Left renal pelvis (tissue), 4 donors: ENCODE data around the gene LARGE1. TPM values are rescaled to one million over a fixed set of nuclear protein-coding genes. Genes with fewer than 3 reads are reported as not detected.

Experiments
- DNase-seq, 4 donors: peaks; one replicate each; pipeline ENCODE4 v3.0.0-alpha.2; 2013; ENCODE audit warnings: low read depth in 4 of 4, low spot score in 3 of 4
- polyA plus RNA-seq, 4 donors: library from polyadenylated mRNA; unstranded; fragments of 120-200 nt; gene quantifications; one replicate each; pipeline ENCODE4 v1.2.1, GENCODE V29; 2013; ENCODE audit not compliant: insufficient read length in 4 of 4

LARGE1 gene
- polyA plus RNA-seq, 4 donors, result 25.9 to 29.2 (median 27.4) TPM

DNA sequence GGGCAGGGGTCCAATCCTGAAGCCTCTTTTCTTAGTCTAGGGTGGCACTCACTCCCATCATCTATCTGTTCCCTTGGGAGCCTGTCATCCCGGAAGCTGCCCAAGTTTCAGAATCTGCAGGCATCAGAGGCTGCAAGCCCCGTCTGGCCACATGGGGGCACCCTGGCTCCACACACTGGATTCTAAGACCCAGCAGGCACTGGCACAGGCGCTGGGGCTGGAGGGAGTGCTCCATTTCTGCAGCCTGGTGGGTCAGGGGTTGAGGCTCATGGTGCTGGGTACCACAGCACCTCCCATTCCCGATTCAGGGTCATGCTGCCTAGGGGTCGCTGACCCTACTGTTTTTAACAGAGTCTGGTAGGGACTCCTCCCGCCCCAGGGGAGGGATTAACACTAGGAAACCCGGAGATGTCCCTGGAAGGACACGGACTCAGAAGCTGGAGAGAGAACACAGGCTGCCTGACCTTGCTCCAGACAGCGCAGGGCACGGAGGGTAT is 618.2 kb downstream of the LARGE1 start:
- DNase-seq, result peak; percentile 51 to 60 (median 52)

DNA sequence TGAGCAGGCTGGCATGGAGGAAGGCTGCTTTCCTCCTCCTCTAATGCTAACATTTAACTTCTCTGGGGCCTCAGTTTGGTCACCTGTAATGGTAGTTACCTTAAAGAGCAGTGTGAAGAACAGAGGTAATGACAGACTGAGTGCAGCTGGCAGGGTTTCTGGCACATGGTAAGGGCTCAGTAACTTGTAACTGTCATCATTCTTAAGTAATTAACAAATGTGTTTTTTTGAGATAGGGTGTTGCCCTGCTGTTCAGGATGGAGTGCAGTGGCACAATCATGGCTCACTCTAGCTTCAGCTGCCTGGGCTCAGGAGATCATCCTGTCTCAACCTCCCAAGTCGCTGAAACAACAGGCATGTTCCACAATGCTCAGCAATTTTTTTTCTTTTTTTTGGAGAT is 620.1 kb downstream of the LARGE1 start:
- DNase-seq, result no peak

DNA sequence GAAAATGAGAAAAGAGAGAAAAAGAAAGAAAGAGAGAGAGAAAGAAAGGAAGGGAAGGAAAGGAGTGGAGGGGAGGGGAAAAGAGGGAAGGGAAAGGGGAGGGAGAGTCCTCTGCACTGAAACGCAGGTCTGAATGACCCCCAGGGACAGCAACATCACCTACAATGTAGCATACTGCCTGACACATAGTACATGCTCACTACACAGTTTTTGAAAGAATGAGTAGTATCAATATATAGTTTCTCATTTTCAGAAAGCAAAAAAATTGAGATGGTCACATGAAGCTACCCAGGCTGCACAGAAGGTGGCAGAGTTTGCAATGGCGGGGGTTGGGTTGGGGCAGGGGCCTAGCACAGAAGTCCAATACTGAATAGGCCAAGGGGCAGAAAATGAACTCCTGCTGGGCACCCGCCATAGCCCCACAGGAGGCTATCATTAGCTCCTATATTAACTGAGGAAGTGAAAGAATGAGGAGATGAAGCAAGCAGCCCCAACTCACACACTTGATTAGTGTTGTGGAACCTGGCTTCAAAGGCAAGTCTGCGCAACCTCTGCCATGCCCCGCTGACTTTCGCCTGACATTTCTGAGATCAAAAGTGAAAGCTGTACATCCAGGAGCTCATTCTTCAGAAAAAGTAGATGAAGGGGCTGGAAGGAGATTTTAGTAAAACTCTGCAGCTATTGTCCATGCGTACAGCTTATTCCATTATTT is 620.9 kb downstream of the LARGE1 start:
- peak in 3 of 4 donors; percentile 28 to 57 (median 46) for DNase-seq

DNA sequence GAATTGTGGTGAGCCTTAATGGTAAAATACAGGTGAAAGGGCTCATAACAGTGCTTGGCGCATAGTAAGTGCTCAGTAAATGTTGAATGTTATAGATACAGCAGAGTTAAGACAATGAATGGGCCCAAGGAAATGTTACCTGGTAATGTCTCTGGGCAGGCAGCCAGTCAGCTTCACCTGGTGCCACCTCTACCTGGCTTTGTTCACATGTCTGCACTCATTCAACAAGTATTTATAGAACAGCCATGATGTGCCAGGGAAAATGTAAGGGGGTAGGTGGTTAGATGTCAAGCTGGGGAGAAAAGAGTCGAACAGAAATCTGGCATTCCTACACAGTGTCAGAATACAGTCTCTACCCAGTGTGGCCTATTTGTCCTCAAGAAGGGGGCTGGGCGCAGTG is 623.3 kb downstream of the LARGE1 start:
- no peak for DNase-seq

DNA sequence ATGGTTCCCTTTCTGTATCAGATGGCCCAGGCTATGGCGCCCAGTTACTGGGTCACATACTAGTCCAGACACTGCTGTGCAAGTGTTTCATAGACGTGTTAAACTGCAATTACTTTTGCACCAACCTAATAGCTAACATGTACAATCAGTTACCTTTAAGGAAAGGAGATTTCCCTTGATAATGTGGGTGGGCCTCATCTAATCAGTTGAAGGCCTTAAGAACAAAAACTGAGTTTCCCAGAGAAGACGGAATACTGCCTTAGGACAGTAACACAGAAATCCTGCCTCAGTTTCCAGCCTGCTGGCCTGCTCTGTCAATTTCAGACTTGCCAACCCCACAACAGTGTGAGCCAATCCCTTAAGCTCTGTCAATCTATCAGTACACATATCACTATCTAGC is 632.2 kb downstream of the LARGE1 start:
- DNase-seq, result no peak

DNA sequence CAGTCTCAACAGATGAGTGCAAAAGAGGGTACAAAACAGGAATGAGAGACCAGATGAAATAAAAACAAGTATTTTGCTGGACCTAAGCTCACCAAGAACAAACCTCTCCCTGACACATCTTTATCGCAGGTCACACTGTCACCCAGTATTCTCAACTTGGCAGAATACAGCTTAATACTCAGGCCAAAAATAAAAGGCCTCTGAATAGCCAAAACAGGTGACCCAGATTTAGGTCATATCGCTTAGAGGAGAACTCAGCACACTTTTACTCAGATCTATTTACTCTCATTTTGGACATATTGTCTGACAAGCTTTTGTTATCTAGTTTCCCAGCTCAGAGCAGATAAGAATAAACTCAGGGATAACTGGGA is 645.2 kb downstream of the LARGE1 start:
- no peak for DNase-seq

DNA sequence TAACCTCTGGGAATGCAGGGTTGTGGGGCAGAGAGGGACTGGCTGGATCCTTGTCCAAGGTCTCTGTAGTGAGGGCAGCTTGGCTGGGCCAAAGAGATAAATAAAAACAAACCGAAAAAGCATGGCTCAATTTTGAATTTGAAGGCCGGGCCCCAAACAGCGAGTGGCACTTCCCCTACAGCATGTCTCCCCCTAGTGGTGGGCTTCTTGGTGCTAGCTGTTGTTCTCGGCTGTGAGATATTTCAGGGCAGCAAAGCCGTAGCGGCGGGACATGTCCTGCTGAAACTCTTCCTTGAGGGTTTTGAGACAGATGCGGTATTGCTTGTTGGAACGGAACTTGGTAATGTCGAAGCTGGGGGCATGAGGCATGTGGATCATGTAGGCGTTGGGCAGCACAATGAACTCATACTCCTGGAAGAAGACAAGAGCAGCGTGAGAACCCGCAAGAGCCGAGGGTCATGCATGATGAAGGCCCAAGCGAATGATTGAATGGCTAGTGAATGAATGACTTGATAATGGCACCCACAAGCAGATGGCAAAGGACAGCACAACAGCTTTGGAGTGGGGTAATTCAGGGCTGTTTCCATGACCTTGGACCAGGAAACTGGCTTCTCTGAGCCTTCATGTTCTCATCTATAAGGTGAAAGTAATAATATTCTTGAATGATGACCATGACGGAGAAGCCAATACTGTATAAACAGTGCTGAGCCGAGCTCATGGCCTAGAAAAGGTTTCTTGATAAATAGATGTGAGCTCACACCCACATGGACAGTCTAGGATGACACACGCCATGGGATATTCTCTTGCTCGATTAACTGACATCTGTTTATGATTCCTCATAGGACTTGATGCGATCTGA is 645.8 kb downstream of the LARGE1 start:
- no peak for DNase-seq

DNA sequence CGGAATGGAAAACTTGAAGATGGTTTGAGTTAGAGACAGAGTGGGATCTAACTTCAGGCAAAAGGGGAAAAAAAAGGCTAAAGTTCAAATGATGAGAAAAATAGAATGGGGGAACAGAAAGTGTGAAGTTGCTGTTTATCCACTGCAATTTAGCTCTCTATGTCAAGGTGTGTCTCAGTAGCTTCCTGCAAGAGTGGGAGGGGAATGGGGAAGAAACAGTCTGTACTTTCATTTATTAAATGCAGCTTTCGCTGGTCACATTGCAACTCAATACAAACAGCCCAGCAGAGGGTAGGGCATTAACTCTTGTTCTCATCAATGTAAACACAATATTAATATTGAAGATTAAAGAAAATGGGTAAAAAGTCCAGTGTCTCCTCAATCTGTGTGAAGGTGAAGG is 647.4 kb downstream of the LARGE1 start:
- no peak for DNase-seq

DNA sequence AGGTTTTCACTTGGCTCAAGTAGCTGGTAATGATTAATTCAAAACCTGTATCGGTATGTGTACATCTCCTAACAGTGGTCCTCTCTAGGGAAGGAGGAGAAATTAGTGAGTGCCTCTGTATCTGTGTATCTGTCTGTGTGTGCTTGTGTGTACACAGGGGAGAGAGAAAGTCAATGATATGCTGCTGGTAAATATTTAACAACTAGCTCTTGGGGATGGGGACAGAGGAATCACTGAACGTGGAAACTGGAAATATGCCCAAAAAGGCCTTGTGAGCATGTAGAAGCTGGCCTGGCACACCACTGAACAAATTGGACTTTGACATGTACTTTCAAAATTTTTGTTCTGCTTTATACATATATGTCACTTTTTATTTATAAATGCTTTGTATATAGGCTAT is 648.1 kb downstream of the LARGE1 start:
- no peak for DNase-seq

DNA sequence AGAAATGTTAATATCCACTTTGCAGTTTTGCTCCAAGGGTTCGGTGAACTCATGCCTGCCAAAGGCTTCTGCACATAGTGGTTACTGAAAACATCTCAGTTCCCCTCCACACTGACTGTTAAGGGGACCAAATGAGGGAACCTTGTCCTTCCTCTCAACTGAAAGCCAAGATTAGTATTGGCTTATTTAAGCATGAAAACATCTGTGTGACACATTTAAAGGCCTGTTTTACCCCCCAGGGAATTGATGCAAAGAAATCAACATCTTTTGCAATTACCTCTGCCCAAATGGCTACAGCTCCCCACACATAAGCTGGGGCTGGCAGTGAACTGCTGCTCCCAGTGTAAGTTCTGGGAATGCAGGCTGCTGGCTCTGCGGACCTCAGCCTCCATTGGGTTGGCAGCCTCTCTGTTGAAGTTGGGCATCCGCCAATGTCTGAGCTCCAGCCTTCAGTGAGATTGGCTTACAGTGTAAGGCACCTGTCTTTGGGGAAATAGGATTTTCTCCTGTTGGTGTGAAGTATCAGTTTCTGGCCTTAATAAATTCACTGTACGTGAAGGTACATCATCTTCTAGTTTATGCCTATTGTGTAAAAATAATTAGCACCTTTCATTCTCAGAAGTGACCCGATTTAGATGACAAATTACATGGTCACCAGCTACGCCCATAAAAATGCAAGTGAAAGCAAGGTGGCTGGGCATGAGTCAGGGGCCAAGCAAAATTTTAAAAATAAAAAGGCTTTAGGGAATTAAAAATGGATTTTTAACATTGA is 648.7 kb downstream of the LARGE1 start:
- no peak for DNase-seq

DNA sequence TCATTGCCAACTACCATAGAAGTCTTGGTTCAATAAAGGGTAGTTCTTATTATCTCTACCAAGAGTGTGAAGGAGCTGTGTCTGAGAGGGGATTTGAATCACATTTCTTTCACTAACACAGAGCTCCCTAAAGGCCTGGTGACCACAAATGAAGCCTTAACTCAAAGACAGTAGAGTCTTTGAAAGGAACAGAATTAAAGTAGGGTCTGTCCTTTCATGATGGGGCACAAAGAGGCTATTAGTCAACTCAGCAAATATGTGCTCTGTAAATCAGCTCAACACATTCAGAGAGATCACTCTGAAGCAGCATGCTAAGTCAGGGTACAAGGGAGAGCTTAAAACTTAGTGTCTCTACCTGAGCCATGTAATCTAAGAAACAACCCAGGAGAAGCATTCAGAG is 649.7 kb downstream of the LARGE1 start:
- DNase-seq, result no peak

DNA sequence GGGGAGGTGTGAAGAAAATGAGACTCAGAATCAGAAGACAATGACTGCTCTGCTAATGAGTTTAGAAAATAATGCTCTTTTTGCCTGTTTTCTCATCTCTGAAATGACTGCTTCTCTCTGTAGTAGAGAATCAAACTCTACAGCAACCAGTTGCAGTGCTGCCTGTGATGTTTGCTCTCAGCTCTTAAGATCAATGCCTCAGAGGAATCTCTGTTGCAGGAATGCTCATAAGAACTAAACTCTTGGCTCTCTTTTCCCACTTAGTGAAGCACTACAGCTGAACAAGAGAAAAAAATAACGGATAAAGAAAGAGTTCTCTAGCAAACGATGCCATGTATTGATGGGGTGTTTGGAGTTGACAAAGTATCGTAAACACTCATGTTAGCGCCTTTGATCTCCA is 658.6 kb downstream of the LARGE1 start:
- DNase-seq, result no peak

DNA sequence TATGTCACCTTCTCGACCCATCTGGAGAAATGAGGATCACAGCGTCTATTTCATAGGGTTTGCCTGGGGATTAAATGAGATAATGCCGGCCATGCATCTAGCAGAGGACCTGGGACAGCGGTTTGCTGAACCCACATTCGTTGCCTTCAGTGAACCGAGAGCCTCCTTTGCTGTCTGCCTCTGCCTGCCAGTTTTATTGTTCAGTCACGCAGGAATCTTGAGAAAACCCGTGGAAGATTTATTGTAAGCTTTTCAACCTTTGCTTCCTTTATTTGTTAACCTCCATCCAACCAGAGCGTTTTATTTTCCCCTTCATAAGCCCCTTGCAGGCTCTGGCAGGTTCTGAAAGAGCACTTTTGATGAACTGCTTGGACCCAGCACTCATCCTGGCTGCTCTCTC is 659.8 kb downstream of the LARGE1 start:
- no peak for DNase-seq

DNA sequence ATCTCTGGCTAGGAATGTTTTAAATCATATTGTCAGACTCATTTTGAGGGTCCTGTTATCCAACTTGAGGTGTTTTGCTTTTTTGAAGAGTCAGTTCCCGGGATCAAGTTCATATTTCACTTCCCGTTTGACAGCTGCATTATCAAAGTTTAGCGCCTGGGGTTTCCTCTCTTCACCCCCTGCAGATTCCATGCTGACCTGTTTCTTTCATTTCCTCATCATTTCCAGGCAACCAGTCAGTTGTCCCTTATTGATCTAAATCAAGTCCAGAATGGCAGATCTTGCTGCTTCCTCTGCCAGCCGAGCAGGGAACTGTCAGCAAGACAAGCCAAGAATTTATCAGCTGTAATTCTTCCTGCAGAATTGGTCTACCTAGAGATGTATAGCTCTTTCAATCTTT is 664.5 kb downstream of the LARGE1 start:
- no peak for DNase-seq

DNA sequence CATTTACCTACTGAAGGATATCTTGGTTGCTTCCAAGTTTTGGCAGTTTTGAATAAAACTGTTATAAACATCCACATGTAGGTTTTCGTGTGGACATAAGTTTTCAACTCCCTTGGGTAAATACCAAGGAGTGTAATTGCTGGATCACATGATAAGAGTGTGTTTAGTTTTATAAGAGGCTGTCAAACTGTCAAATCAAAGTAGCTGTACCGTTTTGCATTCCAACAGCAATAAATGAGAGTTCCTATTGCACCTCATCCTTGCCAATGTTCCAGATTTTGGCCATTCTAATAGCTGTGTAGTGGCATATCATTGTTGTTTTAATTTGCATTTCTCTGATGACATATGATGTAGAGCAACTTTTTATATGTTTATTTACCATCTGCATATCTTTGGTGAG is 671.3 kb downstream of the LARGE1 start:
- no peak for DNase-seq

DNA sequence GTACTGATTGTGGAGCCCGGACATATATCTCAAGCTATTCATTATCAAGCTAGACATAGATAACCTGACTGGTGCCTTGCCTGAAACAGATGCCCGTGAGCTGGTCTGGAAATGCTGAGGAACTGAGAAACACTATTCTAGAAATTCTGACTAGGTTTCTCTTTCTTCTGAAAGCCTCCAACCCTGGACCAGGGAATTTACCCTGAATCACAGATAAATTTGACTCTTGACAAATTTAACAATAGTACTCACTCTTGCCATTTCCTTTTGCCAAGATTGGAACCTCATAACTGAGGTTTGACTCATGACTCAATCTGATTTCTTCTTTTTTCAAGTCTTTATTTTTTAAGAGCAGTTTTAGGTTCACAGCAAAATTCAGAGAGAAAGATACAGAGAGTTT is 672.5 kb downstream of the LARGE1 start:
- DNase-seq, result no peak

DNA sequence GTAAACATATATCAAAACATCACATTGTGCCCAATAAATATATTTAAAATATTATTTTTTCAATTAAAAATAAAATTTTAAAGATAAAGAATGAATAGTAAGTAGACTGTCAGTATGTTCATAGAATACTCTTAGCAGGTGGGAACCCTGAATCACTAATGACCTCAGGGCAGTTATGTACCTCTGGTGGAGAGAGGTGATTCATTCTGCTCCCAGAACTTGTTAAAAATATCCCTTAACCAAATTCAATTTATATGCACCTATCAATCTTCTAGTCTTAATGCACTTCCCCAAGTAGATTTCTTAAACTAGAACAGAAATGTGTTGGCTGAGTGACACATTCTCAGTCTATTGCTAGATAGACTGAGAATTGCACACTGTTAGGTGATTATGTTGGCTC is 678.2 kb downstream of the LARGE1 start:
- no peak for DNase-seq

DNA sequence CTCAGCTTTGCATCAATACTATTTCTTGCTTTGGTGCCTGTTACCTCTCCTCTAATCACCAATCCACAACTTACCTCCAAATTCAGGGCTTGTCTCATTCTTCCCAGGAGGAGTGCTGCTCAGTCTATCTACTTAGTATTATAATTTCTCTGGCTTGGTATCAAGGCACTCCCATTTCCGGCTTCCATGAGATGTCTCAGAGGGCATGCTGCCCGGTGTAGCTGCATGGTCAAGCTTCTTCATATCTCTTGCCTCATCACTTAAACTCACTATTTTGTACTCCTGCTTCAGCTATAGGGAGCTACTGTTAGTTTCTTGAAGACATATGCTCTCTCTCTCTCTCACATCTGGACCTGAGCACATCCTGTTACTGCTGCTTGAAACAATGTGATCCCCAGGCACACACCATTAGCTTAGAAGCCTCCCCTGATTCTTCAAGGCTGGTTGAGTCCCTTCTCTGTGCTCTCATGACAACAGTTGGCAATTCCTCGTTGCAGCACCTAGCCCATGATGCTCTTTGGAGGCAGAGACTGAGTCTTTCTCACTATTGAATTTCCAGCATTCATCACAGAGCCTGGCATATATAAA is 679.3 kb downstream of the LARGE1 start:
- DNase-seq, result no peak

DNA sequence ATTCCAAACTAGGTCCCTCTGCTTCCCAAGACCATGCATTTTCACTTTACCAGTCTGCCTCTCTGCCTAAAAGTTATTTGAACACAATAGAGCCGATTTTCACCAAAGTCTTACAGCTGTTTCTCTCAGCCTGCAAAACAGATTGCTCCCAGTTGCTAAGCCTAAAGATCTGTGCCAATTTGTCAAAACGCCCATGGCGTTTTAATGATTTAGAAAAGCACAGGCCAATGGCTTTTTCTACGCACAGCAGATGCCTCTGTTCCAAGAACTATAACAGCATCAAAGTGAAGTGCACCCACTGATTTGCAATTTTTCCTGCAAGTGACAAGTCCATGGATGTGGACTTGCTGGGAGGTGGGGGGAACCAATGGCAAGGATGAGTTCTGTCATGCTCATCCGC is 688.2 kb downstream of the LARGE1 start:
- DNase-seq, result peak in 1 of 4 donors; percentile 15

DNA sequence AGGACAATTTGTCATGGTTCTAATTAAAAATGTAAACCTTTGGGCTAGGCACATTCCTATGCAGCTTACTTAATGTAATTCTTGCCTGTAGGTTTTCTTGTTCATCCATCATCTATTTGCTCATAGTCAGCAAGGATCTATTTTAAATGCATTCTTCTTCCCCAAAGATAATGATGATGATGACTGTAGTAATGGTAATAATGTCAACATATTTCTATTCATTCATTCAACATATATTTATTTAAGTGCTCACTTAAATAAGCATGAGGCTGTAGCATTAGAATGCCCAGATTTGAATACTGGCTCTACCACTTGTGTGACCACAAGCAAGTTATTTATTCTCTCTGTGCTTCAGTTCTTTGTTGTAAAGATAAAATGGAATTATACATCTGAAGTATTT is 692.5 kb downstream of the LARGE1 start:
- no peak for DNase-seq

DNA sequence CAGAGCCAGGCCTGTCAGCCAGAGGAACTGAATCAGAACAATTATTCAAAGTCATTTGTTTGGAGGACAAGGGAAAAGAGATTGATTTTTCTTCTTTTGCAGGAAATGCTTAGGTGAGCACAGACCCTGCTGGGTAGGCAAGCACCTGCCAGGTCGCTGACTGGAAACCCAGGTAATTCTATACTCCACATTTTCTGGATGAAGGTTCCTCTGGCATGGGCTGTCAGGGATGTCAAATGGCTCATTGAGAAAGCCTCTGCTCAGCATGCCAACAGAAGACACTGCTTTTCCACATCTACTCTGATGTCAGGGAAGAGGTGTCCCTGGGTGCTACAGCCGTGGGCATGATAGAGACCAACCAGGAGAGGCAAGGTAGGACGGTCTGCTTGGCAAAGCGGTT is 695.4 kb downstream of the LARGE1 start:
- no peak for DNase-seq
